CD4-positive, alpha-beta T cell treated with Interleukin-17A for 1 hour (primary cell): ENCODE results near the gene SIX6.

ENCODE experiments used
- DNase-seq: peaks from one replicate; pipeline ENCODE4 v3.0.0-alpha.2; 2020

The SIX6 gene

GRCh38 chr14:60514741-60515491 is 6.0 kb downstream of the SIX6 start:
- DNase-seq = no peak

GRCh38 chr14:60515511-60516289 is 6.8 kb downstream of the SIX6 start:
- DNase-seq = no peak

DNA sequence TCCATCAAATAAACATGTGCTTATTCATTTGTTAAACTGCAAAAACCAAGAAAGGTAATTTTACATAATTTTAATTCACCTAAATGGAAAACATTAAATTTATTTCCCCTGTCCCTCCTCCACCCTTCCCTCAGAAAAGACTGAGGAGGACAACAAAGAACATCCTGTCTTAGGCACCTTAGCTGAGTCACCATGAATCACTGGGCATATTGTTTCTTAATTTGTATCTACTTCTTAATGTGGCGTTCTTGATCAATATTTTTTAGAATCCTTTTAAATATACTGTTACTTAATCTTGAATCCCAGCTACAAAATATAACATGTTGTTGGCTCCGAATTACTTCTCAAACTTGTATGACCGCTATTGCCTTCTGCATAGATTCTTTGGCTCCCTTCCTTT is 23.5 kb downstream of the SIX6 start:
- no peak for DNase-seq

- no peak for DNase-seq
Measured at GRCh38 chr14:60537663-60538062, 28.7 kb downstream of the SIX6 start.

DNA sequence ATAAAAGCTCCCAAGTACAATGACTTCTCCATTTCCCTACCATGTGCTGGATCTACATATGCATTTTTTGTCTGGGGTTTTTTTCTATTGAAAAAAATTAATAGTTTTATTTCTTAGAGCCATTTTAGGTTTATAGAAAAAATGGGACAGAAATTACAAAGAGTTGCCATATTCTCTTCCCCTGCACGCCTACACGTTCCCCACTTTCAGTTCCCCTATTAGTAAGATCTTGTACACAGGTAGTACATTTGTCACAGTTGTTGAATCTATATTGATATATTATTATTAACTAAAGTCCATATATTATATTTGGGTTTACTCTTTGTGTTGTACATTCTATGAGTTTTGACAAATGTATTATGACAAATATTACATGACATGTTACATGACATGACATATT is 35.7 kb downstream of the SIX6 start:
- DNase-seq = no peak

DNA sequence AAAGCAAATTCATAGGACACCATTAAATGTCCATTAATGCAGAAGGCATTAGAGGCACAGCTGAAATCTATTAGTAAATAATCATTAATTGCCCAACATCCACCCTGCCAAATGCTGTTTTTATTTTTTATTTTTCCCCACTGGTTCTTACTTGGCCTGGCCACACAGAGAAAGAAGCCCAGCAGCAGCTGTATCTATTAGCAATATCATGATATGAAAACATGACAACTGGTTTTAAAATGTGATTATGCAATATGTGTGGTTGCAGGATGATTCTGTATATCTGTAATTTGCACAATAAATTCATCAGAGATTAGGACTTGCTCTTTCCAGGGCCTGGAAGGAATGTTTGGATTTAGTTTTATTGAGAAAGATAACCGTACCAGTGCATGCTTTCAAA is 44.9 kb downstream of the SIX6 start:
- no peak for DNase-seq

DNA sequence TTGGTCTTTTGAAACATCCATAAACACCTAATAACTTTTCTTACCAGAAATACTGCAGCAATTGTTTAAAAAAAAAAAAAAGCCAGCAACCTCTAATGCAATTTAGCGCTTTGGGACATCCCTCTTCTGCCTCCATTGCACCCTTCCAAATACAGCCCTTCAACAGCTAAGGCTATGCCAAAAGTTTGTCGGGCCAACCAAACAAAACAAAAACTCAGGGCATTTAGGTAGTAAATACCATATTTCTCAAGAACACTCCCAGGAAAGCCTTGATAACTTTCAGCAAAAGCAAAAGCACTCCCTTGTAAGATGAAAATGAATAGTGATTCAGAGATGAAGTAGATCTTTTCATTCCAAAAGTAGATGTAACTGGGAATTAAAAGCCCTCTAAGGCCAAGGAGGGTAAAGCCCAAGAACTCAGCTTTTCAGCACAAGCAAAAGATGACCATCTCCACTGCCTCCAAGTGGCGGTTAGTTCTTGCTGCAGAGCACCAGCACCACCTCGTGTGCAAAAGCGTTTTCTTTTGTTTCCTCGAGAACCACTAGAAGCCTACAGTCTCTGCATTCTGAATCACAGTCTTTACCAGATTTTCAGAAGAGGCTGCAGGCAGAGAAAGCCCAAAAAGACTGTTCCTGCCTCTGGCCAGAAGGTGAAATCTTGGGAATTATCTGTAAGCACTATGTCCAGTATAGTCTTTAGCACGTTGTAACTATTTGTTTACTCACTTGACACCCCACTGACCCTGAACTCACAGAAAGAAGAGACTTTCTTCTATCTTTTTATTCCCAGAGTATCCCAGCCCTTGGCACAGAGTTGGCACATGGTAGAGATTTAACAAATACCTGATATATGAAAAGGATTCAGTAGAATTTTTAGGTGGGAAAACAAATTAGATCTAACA is 53.1 kb downstream of the SIX6 start:
- DNase-seq = peak; percentile 5
